ENCODE measurements around the gene TRERF1.
A peak's percentile ranks its signal among the peaks of the same experiment; 100 is the strongest.
"Not testable (repeated sequence)": the region's sequence is repeated elsewhere in the genome, so short reads cannot be mapped to it uniquely, and the experiment has no call there.

Gene TRERF1

DNA sequence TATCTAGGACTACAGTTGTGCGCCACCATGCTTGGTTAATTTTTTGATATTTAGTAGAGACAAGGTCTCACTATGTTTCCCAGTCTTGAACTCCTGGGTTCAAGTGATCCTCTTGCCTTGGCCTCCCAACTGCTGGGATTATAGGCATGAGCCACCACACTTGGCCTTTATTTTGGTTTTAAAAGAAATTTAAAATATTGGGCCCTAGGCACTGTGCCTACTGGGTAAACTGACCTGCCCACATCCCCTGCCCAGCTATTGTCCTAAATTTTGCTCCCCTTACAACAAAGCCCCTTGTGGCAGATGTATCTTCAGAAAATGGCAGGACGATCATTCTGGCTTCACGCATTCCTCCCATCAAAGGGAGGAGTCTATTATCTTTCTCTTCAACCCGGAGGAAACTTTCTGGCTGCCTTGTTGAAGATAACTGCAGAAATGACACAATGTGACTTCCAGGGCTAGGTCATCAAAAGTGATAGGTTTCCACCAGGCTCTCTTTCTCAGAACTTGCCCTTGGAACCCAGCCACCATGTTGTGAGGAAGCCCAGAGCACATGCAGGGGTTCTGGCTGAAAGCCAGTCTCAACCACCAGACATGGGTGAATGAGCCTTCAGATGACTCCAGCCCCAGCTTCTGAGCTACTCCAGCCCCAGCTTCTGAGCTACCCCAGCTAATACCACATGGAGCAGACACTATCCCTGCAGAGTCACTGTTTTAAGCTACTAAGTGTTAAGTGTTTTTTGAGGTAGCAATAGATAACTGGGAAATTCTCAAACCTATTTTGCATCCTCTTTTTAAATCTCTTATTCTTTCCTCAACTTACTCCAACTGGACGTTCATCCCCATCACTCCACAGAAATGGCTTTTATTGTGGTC is 252.4 kb downstream of the TRERF1 start:
- TF ChIP-seq ZNF565 (CRISPR knock-in tag; conservative IDR thresholded peaks at IDR 0.05; ENCODE audit: low read depth): peak; percentile 94
- TF ChIP-seq TCF4 (CRISPR knock-in tag; IDR thresholded peaks at IDR 0.05; ENCODE audit: borderline replicate concordance): no peak
- TF ChIP-seq, protein P1, sequence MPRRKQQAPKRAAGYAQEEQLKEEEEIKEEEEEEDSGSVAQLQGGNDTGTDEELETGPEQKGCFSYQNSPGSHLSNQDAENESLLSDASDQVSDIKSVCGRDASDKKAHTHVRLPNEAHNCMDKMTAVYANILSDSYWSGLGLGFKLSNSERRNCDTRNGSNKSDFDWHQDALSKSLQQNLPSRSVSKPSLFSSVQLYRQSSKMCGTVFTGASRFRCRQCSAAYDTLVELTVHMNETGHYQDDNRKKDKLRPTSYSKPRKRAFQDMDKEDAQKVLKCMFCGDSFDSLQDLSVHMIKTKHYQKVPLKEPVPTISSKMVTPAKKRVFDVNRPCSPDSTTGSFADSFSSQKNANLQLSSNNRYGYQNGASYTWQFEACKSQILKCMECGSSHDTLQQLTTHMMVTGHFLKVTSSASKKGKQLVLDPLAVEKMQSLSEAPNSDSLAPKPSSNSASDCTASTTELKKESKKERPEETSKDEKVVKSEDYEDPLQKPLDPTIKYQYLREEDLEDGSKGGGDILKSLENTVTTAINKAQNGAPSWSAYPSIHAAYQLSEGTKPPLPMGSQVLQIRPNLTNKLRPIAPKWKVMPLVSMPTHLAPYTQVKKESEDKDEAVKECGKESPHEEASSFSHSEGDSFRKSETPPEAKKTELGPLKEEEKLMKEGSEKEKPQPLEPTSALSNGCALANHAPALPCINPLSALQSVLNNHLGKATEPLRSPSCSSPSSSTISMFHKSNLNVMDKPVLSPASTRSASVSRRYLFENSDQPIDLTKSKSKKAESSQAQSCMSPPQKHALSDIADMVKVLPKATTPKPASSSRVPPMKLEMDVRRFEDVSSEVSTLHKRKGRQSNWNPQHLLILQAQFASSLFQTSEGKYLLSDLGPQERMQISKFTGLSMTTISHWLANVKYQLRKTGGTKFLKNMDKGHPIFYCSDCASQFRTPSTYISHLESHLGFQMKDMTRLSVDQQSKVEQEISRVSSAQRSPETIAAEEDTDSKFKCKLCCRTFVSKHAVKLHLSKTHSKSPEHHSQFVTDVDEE (CRISPR knock-in tag; IDR thresholded peaks at IDR 0.05): 0 out of 2 replicates have a peak, but pooled peaks have one; percentile 53
- peak; percentile 55 for TF ChIP-seq ISL1 (CRISPR knock-in tag; IDR thresholded peaks at IDR 0.05)
- TF ChIP-seq ZFP3 (CRISPR knock-in tag; IDR thresholded peaks at IDR 0.05): peak; percentile 68; the same call in 1 of the 2 replicates
- peak; percentile 58 for TF ChIP-seq SNAI2 (CRISPR knock-in tag; IDR thresholded peaks at IDR 0.05)
- ATAC-seq: peak; percentile 40

- ATAC-seq: peak; percentile 26
- TF ChIP-seq ZFP3 (CRISPR knock-in tag; IDR thresholded peaks at IDR 0.05): peak; percentile 25; the same call in 1 of the 2 replicates
- no peak for TF ChIP-seq CSDC2 (CRISPR knock-in tag; IDR thresholded peaks at IDR 0.05)
Observed at GRCh38 chr6:42197555-42198362, 254.0 kb downstream of the TRERF1 start.

DNA sequence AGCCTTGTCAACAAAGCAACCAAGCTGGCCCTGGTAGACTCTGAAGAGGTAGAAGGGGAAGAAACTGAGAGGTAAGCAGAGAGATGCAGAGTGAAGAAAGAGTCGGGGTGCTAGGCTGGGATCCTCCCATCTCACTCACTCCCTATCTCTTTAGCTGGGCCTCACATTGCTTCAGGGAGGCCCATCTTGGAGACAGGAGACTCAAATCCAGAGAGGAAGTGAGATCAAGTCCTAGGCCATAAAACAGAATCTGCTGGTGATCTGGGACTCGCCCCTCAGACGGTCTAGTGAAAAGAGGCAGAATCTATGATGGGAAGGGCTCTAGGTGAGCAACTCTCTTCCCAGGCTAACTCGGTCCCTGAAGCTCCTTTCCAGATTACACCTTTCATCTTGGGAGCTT is 256.3 kb downstream of the TRERF1 start:
- TF ChIP-seq ZNF565 (CRISPR knock-in tag; conservative IDR thresholded peaks at IDR 0.05; ENCODE audit: low read depth) (no peak), CSDC2 (CRISPR knock-in tag; IDR thresholded peaks at IDR 0.05) (no peak), ISL1 (CRISPR knock-in tag; IDR thresholded peaks at IDR 0.05) (no peak)
- TF ChIP-seq, protein P2, sequence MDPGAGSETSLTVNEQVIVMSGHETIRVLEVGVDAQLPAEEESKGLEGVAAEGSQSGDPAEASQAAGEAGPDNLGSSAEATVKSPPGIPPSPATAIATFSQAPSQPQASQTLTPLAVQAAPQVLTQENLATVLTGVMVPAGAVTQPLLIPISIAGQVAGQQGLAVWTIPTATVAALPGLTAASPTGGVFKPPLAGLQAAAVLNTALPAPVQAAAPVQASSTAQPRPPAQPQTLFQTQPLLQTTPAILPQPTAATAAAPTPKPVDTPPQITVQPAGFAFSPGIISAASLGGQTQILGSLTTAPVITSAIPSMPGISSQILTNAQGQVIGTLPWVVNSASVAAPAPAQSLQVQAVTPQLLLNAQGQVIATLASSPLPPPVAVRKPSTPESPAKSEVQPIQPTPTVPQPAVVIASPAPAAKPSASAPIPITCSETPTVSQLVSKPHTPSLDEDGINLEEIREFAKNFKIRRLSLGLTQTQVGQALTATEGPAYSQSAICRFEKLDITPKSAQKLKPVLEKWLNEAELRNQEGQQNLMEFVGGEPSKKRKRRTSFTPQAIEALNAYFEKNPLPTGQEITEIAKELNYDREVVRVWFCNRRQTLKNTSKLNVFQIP (CRISPR knock-in tag; IDR thresholded peaks at IDR 0.05; ENCODE audit: borderline replicate concordance, low read depth): no peak
- no peak for ATAC-seq

DNA sequence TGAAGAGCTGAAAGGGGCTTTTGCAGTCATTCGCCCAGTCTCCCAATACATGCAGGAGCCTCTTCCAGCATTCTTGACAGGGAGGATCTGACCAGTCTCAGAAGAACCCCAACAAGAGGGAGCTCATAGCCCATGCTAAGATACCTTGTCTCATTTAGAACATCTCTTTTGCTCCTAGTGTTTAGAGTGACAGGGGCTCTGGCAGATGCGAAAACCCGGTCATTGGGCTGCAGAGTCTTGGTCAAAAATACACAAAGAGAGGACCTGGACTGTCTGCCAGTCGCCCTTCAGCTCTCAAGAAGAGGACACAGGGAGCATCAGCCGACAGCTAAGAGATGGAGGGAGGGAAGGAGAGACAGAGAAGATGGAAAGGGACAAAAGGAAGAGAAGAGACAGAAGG is 257.7 kb downstream of the TRERF1 start:
- ATAC-seq: peak; percentile 10; the same call in 2 of the 3 replicates
- TF ChIP-seq ZFP3 (CRISPR knock-in tag; IDR thresholded peaks at IDR 0.05) (no peak), GLIS3 (CRISPR knock-in tag; IDR thresholded peaks at IDR 0.05) (no peak), OSR1 (CRISPR knock-in tag; IDR thresholded peaks at IDR 0.05) (no peak), CSDC2 (CRISPR knock-in tag; IDR thresholded peaks at IDR 0.05) (0 out of 2 replicates have a peak, but pooled peaks have one; percentile 11)

- peak; percentile 41 for ATAC-seq
- TF ChIP-seq ISL1 (CRISPR knock-in tag; IDR thresholded peaks at IDR 0.05) (peak; percentile 93; the same call in 1 of the 2 replicates), ZNF8 (CRISPR knock-in tag; IDR thresholded peaks at IDR 0.05) (no peak), ZFP3 (CRISPR knock-in tag; IDR thresholded peaks at IDR 0.05) (peak; percentile 52; the same call in 1 of the 2 replicates)
Observed at GRCh38 chr6:42193491-42193894, 258.2 kb downstream of the TRERF1 start.

DNA sequence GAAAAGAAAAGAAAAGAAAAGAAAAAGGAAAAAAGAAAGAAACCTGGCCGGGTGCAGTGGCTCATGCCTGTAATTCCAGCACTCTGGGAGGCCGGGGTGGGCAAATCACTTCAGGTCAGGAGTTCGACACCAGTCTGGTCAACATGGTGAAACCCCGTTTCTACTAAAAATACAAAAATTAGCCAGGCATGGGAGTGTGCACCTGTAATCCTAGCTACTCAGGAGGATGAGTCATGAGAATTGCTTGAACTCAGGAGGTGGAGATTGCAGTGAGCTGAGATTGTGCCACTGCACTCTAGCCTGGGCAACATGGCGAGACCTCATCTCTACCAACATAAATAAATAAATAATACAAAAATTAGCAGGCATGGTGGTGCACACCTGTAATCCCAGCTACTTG is 259.3 kb downstream of the TRERF1 start:
- not testable (repeated sequence) for ATAC-seq
- TF ChIP-seq ZFP3 (CRISPR knock-in tag; IDR thresholded peaks at IDR 0.05): 0 out of 2 replicates have a peak, but pooled peaks have one; percentile 34

DNA sequence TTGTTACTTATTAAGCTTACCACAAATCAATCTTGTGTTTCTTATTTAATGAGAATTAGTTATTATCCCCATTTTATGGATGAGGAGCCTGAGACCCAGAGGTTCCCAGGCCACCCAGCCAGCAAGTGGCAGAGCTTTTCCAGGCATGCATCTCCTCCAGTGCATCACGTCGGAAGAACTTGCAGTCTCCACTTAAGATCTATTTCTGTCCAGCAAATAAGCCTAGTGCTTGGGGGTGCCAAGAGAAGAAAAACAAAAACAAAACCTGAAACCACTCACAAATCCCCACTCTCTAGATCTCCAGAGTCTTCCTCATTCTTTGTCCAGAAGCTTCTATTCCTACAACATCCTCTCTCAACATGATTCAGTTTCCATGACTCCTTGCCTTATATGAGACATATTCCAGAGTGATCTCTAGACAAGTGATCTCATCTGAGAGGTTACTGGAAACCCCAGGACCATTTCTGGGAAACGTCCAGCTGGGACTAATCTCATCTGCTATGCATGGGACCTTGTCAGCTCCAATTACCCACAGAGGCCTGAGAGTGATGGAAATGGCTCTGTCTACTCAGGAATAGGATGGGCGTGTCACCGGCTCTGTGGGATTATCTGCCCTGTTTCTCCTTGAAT is 261.1 kb downstream of the TRERF1 start:
- no peak for TF ChIP-seq RARB (CRISPR knock-in tag; IDR thresholded peaks at IDR 0.05)
- TF ChIP-seq, protein P3, sequence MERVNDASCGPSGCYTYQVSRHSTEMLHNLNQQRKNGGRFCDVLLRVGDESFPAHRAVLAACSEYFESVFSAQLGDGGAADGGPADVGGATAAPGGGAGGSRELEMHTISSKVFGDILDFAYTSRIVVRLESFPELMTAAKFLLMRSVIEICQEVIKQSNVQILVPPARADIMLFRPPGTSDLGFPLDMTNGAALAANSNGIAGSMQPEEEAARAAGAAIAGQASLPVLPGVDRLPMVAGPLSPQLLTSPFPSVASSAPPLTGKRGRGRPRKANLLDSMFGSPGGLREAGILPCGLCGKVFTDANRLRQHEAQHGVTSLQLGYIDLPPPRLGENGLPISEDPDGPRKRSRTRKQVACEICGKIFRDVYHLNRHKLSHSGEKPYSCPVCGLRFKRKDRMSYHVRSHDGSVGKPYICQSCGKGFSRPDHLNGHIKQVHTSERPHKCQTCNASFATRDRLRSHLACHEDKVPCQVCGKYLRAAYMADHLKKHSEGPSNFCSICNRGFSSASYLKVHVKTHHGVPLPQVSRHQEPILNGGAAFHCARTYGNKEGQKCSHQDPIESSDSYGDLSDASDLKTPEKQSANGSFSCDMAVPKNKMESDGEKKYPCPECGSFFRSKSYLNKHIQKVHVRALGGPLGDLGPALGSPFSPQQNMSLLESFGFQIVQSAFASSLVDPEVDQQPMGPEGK (CRISPR knock-in tag; IDR thresholded peaks at IDR 0.05; ENCODE audit: borderline replicate concordance): peak; percentile 68
- no peak for TF ChIP-seq CSDC2 (CRISPR knock-in tag; IDR thresholded peaks at IDR 0.05)
- peak; percentile 96 for TF ChIP-seq ISL1 (CRISPR knock-in tag; IDR thresholded peaks at IDR 0.05)
- TF ChIP-seq ZFP3 (CRISPR knock-in tag; IDR thresholded peaks at IDR 0.05): peak; percentile 92; the same call in 1 of the 2 replicates
- TF ChIP-seq ZC3H10 (CRISPR knock-in tag; IDR thresholded peaks at IDR 0.05): peak; percentile 67; the same call in 1 of the 2 replicates
- TF ChIP-seq, protein P4, sequence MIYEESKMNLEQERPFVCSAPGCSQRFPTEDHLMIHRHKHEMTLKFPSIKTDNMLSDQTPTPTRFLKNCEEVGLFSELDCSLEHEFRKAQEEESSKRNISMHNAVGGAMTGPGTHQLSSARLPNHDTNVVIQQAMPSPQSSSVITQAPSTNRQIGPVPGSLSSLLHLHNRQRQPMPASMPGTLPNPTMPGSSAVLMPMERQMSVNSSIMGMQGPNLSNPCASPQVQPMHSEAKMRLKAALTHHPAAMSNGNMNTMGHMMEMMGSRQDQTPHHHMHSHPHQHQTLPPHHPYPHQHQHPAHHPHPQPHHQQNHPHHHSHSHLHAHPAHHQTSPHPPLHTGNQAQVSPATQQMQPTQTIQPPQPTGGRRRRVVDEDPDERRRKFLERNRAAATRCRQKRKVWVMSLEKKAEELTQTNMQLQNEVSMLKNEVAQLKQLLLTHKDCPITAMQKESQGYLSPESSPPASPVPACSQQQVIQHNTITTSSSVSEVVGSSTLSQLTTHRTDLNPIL (CRISPR knock-in tag; IDR thresholded peaks at IDR 0.05; ENCODE audit: low read depth): peak; percentile 92
- TF ChIP-seq, protein P1 (CRISPR knock-in tag; IDR thresholded peaks at IDR 0.05): peak; percentile 43; the same call in 1 of the 2 replicates
- ATAC-seq: peak; percentile 89
